Measurements from ENCODE around the gene GRB14.
"Not testable (repeated sequence)": the region's sequence is repeated elsewhere in the genome, so short reads cannot be mapped to it uniquely, and the experiment has no call there.

GRB14 gene

DNA sequence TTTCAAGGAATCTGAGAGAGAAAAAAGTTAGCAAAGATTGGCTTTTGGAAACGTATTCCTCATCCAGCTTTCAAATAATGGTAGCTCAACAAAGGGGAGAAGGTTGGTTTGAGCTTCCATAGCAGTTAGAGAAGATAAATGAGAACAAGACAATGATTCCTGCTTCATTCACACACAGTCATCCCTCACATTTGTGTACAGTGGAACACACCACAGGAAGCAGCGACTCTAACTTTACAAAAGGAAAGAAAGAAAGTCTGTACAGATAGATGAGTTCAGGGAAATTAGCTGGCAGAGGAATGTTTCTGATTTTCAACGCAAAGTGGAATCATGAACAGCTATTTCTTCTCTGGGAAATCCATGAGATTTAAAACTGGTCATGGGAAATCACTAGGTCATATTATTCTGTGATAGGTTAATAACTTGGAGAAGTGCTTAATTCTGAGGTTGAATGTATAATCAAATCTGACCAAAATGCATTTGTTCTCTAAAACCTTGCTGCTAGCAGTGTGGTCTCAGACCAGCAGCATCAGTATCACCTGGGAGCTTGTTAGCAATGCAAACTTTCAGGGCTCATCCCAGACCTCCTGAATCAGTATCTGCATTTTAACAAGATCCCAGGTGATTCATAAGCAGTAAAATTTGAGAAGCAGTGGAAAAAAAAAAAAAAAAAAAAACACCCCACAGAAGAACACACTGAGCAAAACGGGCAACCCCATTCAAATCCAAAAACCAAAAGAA is 112.0 kb downstream of the GRB14 start:
- in situ Hi-C loops (cut with HindIII; ENCODE audit: low sequenced_read_pairs) = no loop called here

DNA sequence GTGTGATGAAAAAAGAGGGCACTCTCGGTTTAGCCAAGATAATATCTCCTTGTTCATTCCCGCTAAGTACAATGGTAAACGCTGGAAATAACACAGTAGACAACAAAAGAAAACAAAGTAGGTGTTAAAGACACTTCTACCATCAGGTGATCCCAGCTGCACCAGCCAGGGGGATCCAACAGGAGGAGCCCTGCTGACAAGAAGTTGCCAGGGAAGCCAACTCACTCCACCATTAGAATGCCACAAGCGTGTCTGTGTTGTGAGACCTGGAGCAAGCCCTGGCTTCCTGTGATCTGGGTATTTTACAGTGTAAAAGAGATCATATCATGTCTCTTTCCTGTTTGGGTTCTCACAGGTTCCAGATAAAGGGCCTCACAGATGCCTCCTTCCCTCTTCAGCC is 117.0 kb downstream of the GRB14 start:
- in situ Hi-C loops (cut with HindIII; ENCODE audit: low sequenced_read_pairs) = no loop called here

DNA sequence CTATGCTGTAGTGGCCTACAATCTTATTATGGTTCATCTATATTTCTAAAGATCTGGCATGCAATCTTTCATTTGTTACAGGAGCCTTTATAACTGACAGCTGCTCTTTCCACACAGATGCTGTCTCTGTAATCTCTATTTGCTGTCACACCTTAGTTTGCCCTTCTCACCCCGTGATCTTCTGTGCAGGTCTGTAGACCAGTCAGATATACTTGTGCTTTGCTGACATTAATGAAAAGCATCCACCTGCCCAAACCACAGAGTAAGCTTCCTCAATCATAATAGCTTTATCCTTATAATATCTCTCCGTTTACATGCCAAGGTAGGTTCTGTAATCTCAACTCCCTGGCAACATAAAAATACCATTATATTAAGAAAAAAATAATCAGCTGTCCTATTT is 122.4 kb downstream of the GRB14 start:
- in situ Hi-C loops (cut with HindIII; ENCODE audit: low sequenced_read_pairs) = no loop called here

DNA sequence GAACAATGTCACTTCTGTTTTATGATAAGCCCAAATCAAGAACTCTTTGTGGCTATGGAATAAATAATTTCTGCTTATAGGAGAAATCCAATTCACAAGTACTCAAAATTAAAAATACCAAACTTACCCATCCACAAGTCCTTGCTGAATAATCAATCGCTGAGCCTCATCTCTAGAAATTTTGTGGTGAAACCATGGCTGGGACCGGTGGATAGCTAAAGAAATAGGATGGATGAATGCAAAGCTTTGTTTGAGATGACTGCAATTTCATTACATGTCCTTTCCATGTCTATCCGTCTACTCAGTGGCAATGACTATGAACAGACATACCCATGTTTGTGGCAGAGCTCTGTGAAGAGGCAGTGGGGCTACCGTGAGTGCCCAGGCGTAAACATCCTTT is 124.4 kb downstream of the GRB14 start:
- in situ Hi-C loops (cut with HindIII; ENCODE audit: low sequenced_read_pairs) = no loop called here

DNA sequence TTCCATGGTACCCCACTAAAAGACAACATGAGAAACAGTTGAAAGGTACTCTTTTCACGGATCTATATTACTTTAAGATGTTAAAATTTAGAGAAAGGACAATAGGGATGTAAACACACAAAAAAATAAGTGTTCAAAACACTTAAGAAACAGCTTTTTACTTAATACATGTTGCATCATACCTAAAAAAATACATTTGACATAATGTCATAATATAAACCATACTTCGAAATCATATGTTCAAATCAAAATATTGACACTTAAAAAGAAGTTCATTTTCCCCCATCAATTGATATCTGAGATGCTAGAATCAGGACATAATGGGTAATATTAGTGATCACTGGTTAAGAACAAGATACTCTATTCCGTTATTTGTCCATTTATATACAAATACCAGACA is 124.9 kb downstream of the GRB14 start:
- in situ Hi-C loops (cut with HindIII; ENCODE audit: low sequenced_read_pairs) = no loop called here

DNA sequence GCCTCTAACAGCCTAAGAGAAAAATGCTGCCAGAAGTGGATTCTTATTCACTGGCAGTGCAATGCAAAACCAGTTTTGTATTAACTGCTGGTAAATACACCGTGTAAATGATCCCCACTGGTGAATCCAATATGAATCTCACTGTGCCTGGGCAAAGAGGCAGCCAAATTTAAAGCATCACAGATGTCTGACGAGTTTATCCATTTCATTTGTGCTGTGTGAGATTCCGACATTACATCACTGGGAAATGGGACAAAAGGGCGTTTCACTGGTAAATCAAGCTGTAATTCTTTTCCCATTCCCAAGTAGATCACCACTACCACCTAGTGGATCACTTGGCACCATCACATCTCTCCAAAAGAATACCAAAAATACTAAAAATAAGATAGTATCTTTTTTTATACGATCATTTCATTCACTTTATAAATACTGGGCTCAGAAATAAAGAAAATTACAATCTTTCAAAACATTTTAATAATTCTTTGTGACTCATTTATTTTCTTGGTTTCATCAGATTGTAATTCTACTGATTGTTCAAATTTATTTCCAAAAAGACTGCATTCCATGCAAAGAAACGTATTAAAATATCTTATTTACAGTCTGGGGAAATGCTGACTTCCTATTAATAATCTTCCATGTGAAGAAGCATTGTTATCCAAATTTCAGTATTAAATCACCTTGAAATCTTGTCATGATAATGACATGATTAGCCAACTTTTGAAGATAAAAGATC is 125.6 kb downstream of the GRB14 start:
- in situ Hi-C loops (cut with HindIII; ENCODE audit: low sequenced_read_pairs) = no loop called here

DNA sequence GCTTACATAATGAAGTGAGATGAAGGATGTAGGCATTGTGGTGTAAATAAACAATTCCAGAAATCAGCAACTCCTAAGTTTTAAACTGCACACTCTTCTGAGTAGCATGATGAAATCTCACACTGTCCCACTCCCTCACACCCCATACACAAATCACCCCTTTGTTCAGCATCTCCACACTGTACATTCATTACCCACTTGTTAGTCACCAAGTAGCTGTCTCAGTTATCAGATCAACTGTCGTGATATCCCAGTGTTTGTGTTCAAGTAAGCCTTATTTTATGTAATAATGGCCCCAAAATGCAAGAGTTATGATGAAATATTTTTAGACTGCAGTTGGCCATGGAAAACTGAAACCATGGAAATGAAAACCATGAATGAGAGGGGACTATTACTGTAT is 135.7 kb downstream of the GRB14 start:
- in situ Hi-C loops (cut with HindIII; ENCODE audit: low sequenced_read_pairs) = no loop called here

DNA sequence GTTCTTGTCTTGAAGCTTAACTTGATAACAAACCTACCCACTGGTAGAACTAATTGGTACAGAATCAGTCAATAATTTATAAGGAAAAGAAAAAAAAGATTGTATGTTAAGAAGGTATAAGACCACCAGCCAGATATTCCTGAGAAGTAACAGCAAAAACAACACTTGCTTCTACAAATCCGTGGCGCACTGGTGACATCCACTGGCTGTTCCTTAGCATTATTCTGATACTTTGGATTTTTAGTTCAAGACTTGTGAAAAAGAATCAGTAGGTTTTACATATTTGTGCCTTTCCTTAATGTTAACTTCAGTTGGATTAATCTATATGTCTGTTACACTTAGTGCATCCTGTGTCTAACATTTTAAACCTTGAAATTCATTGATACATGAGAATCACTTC is 141.8 kb downstream of the GRB14 start:
- in situ Hi-C loops (cut with HindIII; ENCODE audit: low sequenced_read_pairs) = no loop called here

DNA sequence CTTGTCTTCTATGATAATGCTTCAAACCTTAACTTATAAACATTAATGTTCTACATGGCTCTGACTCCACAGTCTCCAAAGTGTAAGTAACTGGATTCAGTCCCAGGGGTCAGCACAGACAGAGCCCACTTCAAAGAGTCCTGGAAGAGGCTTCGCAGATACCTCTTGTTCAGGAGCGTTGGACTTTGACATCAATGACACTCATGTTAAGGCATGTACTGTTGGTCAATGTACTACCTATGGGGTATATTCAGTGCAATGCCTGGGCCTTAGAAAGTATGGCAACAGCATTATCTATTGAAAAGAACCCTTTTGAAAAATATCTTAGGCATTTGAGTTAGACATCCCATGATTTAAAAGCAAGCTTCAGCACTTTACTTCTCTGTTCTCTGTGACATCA is 143.1 kb downstream of the GRB14 start:
- in situ Hi-C loops (cut with HindIII; ENCODE audit: low sequenced_read_pairs) = no loop called here

DNA sequence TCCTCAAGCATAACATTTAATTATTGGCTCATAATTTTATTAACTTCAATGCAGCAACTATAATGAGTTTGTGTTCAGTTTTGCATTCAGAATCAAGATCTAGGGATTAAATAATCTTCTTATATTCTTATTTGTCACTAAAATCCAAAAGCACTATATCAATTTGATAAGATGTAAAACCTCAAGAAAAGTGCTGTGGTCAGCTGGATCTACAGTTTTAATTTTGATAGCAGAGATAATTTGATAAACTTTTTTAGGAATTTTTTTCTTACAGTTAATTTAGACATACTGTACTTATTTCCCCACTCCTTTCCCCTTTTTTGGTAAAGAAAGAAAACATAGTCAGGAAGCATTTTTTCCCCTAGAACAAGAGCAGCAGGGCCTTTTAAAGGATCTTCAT is 146.4 kb downstream of the GRB14 start:
- in situ Hi-C loops (cut with HindIII; ENCODE audit: low sequenced_read_pairs) = no loop called here

DNA sequence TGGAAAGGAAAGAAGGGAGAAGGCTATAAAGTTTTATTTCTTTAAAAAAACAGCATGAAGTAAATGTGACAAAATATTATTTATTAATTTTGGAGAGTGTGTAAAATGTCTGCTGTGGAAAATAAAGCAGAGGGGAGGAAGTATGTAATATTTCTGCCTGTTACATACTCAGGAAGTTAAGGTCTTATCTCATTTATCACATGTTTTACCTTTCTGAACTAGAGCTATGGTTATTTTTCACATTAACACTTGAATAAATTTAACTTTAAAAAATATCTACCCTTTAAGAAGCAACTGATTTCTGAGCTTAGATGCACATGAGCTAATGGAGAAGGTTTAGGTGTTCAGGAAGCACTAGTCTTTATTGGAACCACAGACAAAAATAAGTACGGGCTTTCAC is 148.3 kb downstream of the GRB14 start:
- in situ Hi-C loops (cut with HindIII; ENCODE audit: low sequenced_read_pairs) = no loop called here

DNA sequence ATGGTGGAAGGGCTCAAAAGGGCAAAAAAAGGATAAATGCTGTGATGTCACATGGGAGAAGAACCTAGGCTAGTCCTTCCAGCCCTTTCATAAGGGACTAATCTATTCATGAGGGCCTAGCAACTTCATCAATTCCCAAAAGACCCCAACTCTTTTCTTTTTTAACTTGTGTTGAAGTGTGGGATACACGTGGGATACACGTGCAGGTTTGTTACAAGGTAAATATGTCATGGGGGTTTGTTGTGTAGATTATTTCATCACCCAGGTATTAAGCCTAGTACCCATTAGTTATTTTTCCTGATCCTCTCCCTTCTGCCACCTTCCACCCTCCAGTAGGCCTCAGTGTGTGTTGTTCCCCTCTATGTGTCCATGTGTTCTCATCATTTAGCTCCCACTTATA is 156.2 kb downstream of the GRB14 start:
- in situ Hi-C loops (cut with HindIII; ENCODE audit: low sequenced_read_pairs) = not testable (repeated sequence)

DNA sequence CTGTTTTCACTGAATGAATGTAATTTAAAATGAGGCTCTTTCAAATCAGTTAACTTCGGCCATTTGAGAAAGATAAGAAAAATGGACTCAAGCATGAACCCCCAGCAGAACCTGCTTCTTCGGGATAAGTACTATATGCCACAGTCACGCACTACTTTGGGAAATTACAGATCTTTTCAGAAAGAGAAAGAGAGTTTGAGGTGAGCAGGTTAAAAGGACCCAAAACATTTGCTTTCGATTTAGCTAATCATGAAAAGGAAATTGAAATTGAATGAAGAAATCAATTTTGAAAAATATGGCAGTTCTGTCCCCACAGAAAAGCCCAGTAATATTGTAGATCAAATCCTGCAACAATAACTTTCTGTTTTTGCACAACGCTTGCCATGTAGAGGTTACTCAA is 156.9 kb downstream of the GRB14 start:
- in situ Hi-C loops (cut with HindIII; ENCODE audit: low sequenced_read_pairs) = no loop called here

DNA sequence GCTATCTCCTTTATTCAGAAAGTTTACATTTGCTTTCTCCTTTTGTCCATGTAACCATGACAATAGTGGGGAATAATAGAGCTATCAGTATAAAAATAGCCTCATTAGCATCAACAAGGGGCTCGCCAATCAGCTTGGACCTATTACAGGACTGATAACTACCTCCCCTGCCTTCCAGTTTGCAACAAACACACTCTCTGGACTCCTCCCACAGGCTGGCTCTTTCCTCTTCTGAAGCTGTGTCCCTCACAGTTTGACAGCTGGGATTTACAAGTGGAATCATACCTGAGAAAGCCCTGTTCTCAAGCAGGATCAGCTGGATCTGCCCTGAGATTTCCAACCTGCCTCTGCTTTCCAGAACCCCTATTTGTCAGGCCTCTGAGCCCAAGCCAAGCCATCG is 162.5 kb downstream of the GRB14 start:
- in situ Hi-C loops (cut with HindIII; ENCODE audit: low sequenced_read_pairs) = no loop called here

DNA sequence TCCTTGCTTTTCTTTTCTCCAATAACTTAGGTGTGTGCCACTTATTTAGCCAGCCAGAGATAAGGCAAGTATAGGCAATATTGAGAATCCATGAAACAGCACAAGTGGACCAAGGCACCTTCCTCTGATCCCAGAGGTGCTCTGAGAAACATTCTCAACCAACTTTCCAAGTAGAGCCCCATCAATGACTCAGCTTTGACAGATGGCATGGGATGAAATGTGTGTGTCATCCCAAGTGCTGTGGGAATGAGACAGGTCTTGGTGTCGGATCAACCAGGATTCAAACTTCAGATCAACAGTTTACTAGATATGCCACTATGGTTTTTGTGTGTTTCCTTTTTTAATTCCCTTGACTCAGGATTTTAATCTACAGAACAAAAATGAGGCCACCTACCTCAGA is 164.0 kb downstream of the GRB14 start:
- in situ Hi-C loops (cut with HindIII; ENCODE audit: low sequenced_read_pairs) = no loop called here

DNA sequence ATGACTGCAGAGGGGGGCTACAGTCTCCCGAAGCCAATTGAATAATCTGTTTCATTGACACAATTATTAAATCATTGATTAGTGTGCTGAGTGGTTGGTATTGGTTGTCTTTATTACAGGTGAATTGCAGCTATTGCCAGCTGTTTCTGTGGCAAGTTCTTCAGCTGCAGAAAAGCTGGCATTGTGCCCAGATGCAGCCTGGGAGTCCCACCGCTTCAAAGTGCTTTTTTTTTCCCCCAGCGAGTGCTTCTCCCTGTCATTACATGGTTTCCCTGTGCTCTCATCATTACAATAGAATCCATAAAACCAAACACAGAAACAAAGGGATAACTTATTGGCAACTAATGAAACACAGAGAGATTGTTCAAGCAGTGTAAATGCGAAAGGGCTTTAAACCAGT is 164.7 kb downstream of the GRB14 start:
- in situ Hi-C loops (cut with HindIII; ENCODE audit: low sequenced_read_pairs) = no loop called here

DNA sequence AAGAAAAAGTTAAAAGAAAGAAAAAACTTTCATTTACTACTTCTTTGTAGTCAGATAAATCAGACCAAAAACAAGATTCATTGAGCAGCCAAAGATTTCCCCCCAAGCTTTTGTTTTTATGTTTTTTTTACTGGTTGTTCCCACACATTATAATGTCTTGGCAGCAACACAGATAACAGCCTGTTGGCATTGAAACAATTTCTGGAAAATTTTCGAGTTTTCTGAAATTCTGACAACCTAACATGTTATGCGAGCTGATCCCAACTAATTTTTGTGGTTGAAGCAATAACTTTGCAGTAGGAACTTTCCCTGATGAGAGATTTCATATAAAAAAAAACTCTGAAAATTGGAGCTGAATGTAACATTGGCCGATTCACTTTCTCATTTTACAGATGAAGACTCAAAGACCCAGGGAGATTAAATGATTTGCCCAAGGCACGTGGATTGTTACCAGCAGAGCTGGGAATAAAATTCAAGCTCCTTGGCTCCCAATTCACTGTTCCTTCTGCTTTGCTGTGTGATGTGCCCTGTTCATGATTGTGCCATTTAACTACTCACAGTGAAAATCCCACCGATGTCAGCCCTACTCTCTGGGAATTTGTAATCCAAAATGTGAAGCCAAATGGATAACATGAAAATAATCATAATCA is 167.5 kb downstream of the GRB14 start:
- in situ Hi-C loops (cut with HindIII; ENCODE audit: low sequenced_read_pairs) = no loop called here

DNA sequence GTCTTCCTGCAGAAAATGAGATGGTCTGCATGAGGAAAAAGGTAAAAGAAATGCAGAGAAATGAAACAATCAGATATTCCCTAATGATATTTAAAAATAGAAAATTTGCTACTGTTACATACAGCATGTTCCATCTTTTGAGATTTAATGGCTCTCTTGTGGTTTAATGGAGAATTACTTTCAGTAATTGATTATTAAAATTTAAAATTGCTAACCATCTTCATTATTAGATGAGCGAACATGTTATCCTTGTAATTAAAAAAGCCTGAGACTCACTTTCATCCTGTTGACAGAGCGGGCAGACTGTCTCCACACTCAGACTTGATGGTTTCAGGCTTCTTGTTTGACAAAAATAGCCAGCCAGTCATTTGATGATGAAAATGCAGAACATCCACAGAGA is 171.0 kb downstream of the GRB14 start:
- in situ Hi-C loops (cut with HindIII; ENCODE audit: low sequenced_read_pairs) = no loop called here

DNA sequence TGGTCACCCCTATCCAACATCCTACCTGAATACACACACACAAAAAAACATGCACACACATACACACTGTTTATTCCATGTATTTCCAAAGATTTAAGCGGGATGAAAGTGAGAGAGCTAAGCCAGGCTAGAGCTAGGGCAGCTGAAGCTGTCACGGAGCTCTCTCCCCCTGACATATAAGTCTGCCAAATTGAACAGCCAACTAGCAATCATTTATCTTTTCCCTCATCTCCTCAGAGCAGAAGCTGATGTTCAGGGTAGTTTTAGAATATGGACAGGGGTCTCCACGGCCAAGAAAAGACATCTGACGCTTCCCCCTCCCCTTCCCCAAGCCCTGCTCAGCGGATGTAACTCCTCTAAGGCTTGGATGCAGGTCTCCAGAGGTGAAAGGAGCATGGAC is 171.6 kb downstream of the GRB14 start:
- in situ Hi-C loops (cut with HindIII; ENCODE audit: low sequenced_read_pairs) = no loop called here

DNA sequence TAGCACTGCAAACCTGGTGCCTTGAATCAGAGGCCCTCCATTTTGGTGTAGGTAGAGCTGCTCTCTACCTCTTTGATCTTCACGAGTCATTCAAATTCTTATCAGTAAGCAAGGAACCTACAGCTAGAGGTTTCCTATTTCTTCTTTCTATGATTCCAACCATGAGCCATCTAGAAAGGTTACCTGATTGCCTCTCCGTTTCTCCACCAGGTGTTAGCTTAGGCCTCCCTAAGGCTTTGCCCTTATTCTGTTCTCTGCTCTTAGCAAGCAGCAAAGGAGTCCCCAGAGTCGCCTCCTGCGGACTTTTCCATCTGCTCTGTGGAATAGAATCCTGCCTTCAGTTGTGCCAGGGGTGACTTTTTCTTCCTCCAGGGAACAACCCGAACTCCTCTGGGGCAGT is 173.6 kb downstream of the GRB14 start:
- in situ Hi-C loops (cut with HindIII; ENCODE audit: low sequenced_read_pairs) = no loop called here
